Activated B cell treated with CpG ODN at 0.5 μM for 24 hours (primary cell): ENCODE results near the gene NOPCHAP1. TPM values are rescaled to one million over a fixed set of nuclear protein-coding genes. Genes with fewer than 3 reads are reported as not detected.

Experiments
- ATAC-seq: fragments of 200-7000 bp; cut with Tn5 transposase; one replicate; pipeline ENCODE4 v1.10.0; 2021; ENCODE audit warnings: low read depth, mild to moderate bottlenecking, moderate library complexity
- CTCF ChIA-PET: fragments of 350-600 bp; sonication (Branson Sonifier 250); formaldehyde crosslinking; loops from one replicate; lab custom pipeline; 2021; ENCODE audit warnings: antibody characterized with exemption; lab: Charles Lee
- POLR2A ChIA-PET: fragments of 350-600 bp; sonication (Branson Sonifier 250); formaldehyde crosslinking; loops from one replicate; lab custom pipeline; 2021; ENCODE audit warnings: antibody characterized with exemption; lab: Charles Lee
- DNase-seq: peaks from one replicate; pipeline ENCODE4 v3.0.0; 2022
- H3K27ac Mint-ChIP-seq: one replicate; pipeline ENCODE4 v1.8.0; 2020; ENCODE audit warnings: mixed read lengths
- H3K27me3 Mint-ChIP-seq: one replicate; pipeline ENCODE4 v1.8.0; 2021; ENCODE audit warnings: mixed read lengths
- H3K36me3 Mint-ChIP-seq: one replicate; pipeline ENCODE4 v1.8.0; 2021; ENCODE audit warnings: low read depth, mixed read lengths
- H3K4me1 Mint-ChIP-seq: one replicate; pipeline ENCODE4 v1.8.0; 2021; ENCODE audit warnings: mixed read lengths
- H3K4me3 Mint-ChIP-seq: one replicate; pipeline ENCODE4 v1.8.0; 2020; ENCODE audit warnings: mild to moderate bottlenecking, mixed read lengths
- H3K9me3 Mint-ChIP-seq: one replicate; pipeline ENCODE4 v1.8.0; 2020; ENCODE audit warnings: mixed read lengths
- CTCF ChIP-seq: fragments of 200-600 bp; IDR thresholded peaks from one replicate; pipeline ENCODE4 v1.8.0; 2022; ENCODE audit warnings: antibody characterized with exemption, mild to moderate bottlenecking
- intact Hi-C: fragments of 100-400 bp; cut with micrococcal nuclease; formaldehyde crosslinking; loops from one replicate; pipeline ENCODE4 v1.15.1; 2024
- total RNA-seq: library from RNA; stranded (reverse); gene quantifications from 2 replicates; pipeline ENCODE4 v1.2.3, GENCODE V29; 2022

The NOPCHAP1 gene
- total RNA-seq, 1 donor from 2014 or later: 26.4 TPM

- Mint-ChIP-seq H3K27ac (peak overlapping the region; percentile 92), H3K4me3 (peak overlapping the region; percentile 93), H3K27me3 (peaks cover 2% of the 10 kb centered on the region), H3K9me3 (no peaks in the 10 kb centered on the region), H3K4me1 (peaks cover 26% of the 10 kb centered on the region), H3K36me3 (peaks cover 3% of the 10 kb centered on the region)
- no peak for TF ChIP-seq CTCF
- no peak for ATAC-seq
- intact Hi-C loops: loop anchor here (1.0 to 5.0 kb wide), 11 partner anchors 15 to 672 kb away; partner anchors contain the start of genes CHST11 and NOPCHAP1
- DNase-seq: no peak
- POLR2A ChIA-PET: interaction anchor here (0.8 to 2.6 kb wide), 10 partner anchors 16 to 1029 kb away, joined by 3 to 11 read pairs (median 4); partner anchors contain the start of gene NOPCHAP1
- CTCF ChIA-PET: interaction anchor here (0.8 to 2.5 kb wide), 4 partner anchors 8 to 577 kb away, joined by 3 to 14 read pairs (median 6); no protein-coding TSS in a partner anchor
Observed at GRCh38 chr12:104958805-104959334, 27.2 kb upstream of the NOPCHAP1 start.

DNA sequence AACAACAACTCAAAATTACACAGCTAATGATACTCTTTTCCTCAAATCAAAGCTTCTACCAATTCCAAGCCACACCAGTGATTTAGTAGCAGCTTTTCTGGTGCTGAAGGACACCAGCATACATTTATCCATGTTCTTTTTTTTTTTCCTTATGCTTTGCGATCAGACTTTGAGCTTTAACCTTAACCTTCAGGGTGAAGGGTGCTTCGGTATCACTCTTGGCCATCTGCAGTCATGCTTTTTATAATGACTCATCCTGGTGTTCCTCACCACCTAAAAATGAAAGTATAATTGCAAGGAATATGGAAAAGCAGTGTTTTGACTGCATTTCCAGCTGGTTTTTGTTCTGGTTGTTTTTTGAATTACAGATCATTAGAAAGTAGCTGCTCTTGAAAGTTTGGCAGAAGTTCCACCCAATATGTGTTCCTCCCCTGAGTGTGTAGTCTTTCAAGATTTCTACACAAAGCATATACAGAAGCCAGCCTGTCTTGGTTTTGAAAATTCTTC is 26.7 kb upstream of the NOPCHAP1 start:
- Mint-ChIP-seq H3K27ac (no peak overlapping the region), H3K36me3 (peaks cover 3% of the 10 kb centered on the region), H3K4me3 (peak overlapping the region; percentile 93), H3K4me1 (peaks cover 26% of the 10 kb centered on the region), H3K27me3 (peaks cover 2% of the 10 kb centered on the region), H3K9me3 (no peaks in the 10 kb centered on the region)
- ATAC-seq (no peak), DNase-seq (no peak)
- intact Hi-C loops: loop anchor here (2.0 to 5.0 kb wide), 5 partner anchors 217 to 672 kb away; no protein-coding TSS in a partner anchor
- ChIA-PET CTCF (interaction anchor here (0.8 to 2.5 kb wide), 4 partner anchors 8 to 578 kb away, joined by 3 to 14 read pairs (median 6); no protein-coding TSS in a partner anchor), POLR2A (interaction anchor here (0.8 to 2.6 kb wide), 8 partner anchors 15 to 1030 kb away, joined by 3 to 11 read pairs (median 4); partner anchors contain the start of gene NOPCHAP1)
- no peak for TF ChIP-seq CTCF

DNA sequence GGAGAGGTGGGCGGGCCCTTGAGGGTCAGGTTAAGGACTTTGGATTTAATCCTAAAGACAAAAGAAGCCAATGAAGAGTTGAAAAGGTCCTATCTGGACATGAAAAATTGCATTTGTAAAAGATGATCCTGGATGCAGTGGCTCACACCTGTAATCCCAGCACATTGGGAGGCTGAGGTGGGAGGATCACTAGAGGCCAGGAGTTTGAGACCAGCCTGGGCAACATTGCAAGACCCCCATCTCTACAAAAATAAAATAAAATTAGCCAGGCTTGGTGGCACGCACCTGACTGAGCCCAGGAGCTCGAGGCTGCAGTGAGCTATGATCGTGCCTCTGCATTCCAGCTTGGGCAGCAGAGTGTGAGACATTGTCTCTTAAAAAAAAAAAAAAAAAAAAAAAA is 25.7 kb upstream of the NOPCHAP1 start:
- ATAC-seq (no peak), DNase-seq (no peak)
- ChIA-PET CTCF (interaction anchor here (2.5 kb wide), 1 partner anchor 579 kb away, joined by 14 read pairs; no protein-coding TSS in a partner anchor), POLR2A (no interaction called here)
- Mint-ChIP-seq H3K27me3 (peaks cover 2% of the 10 kb centered on the region), H3K4me1 (peaks cover 26% of the 10 kb centered on the region), H3K36me3 (peaks cover 3% of the 10 kb centered on the region), H3K27ac (no peak overlapping the region), H3K9me3 (no peaks in the 10 kb centered on the region), H3K4me3 (no peak overlapping the region)
- intact Hi-C loops: no loop called here
- no peak for TF ChIP-seq CTCF

DNA sequence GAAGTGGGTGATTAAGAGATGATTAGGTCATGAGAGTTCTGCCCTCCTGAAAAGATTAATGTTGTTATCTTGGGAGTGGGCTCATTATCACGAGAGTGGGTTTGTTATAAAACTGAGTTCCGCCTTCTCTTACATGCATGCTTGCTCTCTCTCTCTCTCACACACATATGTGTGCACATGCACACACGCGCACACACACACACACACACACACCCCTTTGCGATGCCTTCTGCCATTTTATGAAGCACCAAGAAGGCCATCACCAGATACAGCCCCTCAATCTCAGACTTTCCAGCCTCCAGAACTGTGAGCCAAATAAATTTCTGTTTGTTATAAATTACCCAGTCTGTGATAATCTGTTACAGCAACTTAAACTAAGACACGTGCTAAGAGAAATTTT is 22.4 kb upstream of the NOPCHAP1 start:
- Mint-ChIP-seq H3K9me3 (no peaks in the 10 kb centered on the region), H3K27ac (no peak overlapping the region), H3K27me3 (peaks cover 2% of the 10 kb centered on the region), H3K4me3 (no peak overlapping the region), H3K4me1 (peaks cover 25% of the 10 kb centered on the region), H3K36me3 (no peaks in the 10 kb centered on the region)
- DNase-seq: no peak
- no peak for ATAC-seq
- intact Hi-C loops: no loop called here
- TF ChIP-seq CTCF: no peak
- ChIA-PET POLR2A (no interaction called here), CTCF (no interaction called here)

GRCh38 chr12:104964167-104964855 is 21.8 kb upstream of the NOPCHAP1 start:
- no peak for TF ChIP-seq CTCF
- Mint-ChIP-seq H3K27ac (no peak overlapping the region), H3K36me3 (no peaks in the 10 kb centered on the region), H3K4me1 (peaks cover 20% of the 10 kb centered on the region), H3K9me3 (no peaks in the 10 kb centered on the region), H3K4me3 (no peak overlapping the region), H3K27me3 (peaks cover 2% of the 10 kb centered on the region)
- ChIA-PET POLR2A (no interaction called here), CTCF (no interaction called here)
- intact Hi-C loops: no loop called here
- ATAC-seq: no peak
- DNase-seq: no peak
